GM15510 (cell line): ENCODE results near the gene CBL.

Source experiments
- POLR2A ChIP-seq: IDR thresholded peaks from 3 replicates; pipeline ENCODE4 v1.6.1; 2011; ENCODE audit warnings: borderline replicate concordance; ENCODE audit not compliant: insufficient read length; ENCODE audit errors: extremely low read depth

CBL gene

GRCh38 chr11:119236891-119237290, 30.8 kb downstream of the CBL start:
- no peak for TF ChIP-seq POLR2A

- no peak for TF ChIP-seq POLR2A
These were observed 31.4 kb downstream of the CBL start for GRCh38 chr11:119237515-119237914.

DNA sequence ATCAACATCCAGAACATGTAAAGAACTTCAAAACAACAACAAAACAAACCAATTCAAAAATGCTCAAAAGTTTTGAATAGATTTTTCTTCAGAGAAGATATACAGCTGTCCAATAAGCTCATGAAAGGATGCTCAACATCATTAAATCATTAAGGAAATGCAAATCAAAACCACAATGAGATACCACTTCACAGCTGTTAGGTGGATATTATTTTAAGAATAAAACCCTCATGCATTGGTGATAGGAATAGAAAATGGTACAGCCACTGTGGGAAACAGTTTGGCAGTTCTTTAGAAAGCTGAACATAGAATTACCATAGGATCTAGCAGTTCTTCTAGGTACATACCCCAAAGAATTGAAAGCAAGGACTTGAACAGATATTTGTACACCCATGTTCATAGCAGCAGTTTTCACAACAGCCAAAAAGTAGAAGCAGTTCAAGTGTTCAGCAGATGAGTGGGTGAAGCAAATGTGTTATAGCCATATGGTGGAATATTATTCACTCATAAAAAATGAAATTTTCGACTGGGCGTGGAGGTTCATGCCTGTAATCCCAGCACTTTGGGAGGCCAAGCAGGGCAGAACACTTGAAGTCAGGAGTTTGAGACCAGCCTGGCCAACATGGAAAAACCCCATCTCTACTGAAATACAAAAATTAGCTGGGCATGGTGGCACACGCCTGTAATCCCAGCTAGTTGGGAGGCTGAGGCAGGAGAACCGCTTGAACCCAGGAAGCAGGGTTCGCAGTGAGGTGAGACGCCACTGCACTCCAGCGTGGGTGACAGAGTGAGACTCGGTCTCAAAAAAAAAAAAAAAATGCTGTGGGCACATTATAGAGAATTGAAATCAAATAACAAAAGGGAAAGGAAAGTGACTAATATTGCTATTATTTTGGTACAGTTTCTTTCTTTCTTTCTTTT, 42.9 kb downstream of the CBL start:
- no peak for TF ChIP-seq POLR2A

GRCh38 chr11:119249671-119250010, 43.5 kb downstream of the CBL start:
- no peak for TF ChIP-seq POLR2A

DNA sequence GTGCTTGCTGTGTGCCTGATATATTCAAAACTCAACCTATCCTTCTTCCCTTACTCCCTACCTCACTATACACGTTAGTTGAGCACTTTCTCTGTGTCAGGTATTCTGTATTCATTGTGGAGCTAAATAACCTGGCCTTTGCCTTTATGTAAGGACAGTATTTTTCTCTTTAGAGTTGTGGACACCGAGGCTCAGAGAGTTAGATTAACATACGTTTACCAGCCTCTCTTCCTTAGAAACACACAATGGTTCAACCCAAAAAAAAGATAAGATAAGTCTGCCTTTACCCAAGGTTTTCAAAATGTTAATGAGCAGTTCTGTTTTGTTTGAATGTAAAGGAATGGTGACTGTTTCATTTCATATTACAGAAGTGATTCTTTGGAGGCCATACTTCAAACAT, 45.0 kb downstream of the CBL start:
- TF ChIP-seq POLR2A: no peak

DNA sequence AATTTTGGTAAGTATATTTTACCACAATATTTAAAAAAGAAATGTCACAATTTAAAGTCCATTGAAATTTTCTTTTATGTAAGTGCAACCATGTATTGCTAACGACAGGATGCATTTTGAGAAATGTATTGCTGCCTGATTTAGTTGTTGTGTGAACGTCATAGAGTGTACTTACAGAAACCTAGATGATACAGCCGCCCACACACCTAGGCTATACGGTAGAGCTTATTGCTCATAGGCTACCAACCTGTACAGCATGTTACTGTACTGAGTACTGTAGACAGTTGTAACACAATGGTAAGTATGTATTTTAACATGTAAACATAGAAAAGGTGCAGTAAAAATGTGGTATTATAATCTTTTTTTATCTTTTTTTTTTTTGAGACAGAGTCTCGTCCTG, 48.1 kb downstream of the CBL start:
- TF ChIP-seq POLR2A: no peak

DNA sequence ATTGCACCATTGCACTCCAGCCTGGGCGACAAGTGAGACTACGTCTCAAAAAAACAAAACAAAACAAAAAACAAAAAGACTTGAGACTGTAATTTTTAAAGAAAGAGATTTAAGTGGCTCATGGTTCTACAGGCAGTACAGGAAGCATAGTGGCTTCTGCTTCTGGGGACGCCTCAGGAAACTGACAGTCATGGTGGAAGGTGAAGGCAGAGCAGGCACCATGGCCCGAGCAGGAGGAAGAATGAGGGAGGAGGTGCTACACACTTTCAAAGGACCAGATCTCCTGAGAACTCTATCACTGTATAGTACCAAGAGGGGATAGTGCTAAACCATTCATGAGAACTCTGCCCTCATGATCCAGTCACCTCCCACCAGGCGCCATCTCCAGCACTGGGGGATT, 52.0 kb downstream of the CBL start:
- no peak for TF ChIP-seq POLR2A

DNA sequence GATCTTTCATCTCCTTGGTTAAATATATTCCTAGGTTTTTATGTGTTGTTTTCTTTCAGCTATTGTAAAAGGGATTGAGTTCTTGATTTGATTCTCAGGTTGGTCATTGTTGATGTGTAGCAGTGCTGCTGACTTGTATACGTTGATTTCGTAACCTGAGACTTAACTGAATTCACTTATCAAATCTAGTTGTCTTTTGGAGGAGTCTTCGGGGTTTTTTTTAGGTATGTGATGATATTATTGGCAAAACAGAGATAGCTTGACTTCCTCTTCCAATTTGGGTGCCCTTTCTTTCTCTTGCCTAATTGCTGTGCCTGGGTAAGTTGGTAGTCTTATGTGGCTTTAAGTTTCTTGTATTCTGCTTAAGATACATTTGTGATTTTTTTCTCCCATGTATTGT, 52.8 kb downstream of the CBL start:
- no peak for TF ChIP-seq POLR2A

GRCh38 chr11:119262668-119263351, 56.7 kb downstream of the CBL start:
- TF ChIP-seq POLR2A: no peak

DNA sequence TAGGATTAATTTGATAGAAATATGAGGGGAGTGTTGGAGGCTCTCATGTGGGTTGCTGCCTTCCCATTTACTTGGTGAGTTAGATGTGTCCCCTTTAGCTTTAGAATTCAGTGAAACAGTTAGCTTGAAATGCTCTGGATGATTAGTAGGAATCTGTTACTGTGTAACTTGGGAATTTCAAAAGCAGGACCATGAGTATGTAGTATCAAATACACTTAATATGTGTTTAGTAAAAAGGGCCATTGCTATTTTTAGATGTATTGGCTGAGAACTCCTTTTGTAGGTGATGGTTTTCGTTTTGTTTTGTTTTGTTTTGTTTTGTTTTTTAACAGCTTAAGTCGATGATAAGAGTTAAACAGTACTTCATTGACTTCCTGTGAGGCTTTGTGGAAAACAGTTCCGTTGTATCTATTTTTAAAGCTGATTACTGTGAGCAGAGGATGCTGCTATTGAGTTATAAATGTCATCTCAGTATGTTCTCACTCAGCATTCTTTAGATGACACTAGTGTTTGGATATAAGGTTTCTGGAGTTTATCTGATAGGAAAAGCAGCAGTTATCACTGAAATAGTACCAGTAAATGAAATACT, 57.3 kb downstream of the CBL start:
- TF ChIP-seq POLR2A: no peak

DNA sequence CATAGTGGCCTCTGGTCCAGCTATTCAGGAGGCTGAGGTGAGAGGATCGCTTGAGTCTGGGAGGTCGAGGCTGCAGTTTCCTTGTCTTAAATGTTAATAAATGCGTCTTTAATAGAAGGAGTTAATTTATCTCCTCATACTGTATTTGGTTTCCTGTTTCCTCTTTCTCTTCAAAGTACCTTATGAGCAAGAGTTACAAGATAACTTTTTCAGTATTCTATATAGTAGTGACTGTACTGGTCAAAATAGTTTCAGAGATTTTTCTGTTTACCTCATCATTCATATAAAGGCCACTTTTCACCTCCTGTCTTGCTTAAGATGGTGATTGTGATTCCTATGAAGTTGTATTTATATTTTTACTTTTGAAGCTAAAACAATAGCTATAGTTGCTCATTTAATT, 59.9 kb downstream of the CBL start:
- TF ChIP-seq POLR2A: no peak

DNA sequence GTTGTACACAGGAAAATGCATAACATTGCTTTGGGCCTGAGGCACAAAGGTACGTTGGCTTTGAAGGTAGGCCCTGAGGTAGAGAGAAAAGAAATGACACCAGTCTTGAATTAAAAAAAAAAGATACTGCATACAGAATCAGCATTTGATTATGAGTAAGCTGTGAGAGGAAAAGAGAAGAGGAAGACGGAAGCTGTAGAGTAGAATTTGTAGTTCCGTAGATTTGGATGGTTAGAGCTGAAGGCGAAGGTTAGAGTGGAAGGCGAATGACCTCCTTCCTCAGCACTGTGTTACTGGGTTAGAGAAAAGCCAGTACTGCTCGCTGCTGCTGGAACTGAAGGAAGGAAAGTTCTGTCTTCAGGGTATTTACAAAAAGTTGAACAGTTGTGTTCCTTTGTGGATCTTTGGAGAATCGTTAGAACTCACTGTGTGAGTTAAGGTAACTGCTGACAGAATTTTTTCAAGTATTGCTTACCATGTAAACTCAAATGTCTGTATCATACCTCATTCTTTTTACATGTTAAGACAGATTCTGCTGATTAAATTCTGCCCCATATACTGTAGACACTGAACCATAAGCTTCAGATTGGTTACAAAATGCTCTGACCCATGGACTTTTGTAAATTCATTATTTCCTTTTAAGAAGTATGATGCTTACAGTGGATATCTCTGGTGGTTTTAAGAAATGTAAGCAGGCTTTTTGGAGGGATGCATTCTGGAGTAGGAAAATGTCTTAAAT, 60.5 kb downstream of the CBL start:
- no peak for TF ChIP-seq POLR2A

DNA sequence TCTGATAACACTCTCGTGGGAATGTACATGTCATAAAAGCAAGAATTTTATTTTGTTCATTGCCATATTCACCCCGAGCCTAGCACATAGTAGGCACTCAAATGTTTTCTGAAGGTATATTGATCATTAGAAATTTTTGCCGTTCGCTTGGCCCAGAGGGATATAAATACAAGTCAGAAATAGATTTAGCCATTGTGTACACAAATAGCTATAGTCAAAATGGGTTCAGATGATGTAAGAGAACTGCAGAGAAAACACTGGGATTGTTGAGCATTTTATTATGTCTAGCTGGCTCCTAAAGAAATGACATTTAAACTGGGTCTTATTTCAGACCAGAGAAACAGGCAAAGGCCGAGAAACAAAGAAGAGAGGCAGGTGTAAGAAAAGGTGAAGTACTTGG, 61.5 kb downstream of the CBL start:
- no peak for TF ChIP-seq POLR2A

DNA sequence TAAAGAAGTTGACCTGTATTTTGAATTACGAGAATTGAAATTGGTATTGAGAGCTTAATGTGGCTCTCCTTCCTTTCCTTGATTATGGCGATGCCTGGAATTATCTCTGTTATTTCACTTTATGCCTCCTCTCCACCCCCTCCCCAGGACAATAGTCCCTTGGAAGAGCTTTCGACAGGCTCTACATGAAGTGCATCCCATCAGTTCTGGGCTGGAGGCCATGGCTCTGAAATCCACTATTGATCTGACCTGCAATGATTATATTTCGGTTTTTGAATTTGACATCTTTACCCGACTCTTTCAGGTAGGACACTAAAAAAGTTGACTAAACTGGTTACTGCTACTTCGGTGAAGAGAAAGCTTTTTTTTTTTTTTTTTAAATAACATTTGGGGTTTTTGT, 67.6 kb downstream of the CBL start:
- TF ChIP-seq POLR2A: no peak

DNA sequence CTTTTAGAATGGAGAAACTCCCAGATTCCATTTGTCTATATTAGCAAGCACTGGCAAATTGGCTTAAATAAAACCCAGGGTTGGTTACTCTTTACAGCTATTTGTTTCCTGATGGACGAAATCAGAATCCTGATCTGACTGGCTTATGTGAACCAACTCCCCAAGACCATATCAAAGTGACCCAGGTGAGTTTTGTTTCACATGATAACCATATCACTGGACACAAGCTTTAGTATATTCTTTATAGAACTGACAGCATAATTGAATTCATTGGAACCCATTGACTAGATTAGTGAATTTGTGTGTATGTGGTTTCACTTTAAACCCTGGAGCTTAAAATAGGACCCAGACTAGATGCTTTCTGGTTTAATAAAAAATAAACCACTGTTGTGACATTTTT, 71.5 kb downstream of the CBL start:
- TF ChIP-seq POLR2A: no peak

DNA sequence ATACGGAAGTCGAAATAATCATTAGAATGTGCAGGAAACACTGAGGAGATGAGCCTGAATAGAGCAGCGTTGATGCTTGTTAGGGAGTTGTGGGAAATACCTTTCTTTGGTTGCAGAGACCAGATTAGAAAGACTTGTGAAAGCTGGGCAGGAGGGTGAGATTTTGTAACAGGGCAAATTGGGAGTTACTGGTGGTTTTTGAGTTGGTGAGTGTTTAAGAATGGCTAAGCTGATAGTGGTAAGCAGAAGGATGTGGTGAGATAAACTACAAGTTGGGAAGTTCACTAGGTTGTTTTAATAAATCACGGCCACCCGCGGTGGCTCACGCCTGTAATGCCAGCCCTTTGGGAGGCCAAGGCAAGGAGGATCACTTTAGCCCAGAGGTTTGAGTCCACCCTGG, 76.4 kb downstream of the CBL start:
- no peak for TF ChIP-seq POLR2A
